Peyer's patch (tissue), 4 donors: ENCODE results near the gene METAP1. TPM values are rescaled to one million over a fixed set of nuclear protein-coding genes. Genes with fewer than 3 reads are reported as not detected.

Source experiments
- DNase-seq, 3 donors: peaks; one replicate each; pipeline ENCODE4 v3.0.0-alpha.2; 2017 to 2019
- H3K27ac ChIP-seq, 4 donors: fragments of 200-600 bp; sonication (generic); one replicate each; pipeline ENCODE4 v1.5.1; 2016 to 2019
- H3K27me3 ChIP-seq, 2 donors: fragments of 200-600 bp; sonication (generic); one replicate each; pipeline ENCODE4 v1.5.1; 2019
- H3K36me3 ChIP-seq, 3 donors: fragments of 200-600 bp; sonication (generic); one replicate each; pipeline ENCODE4 v1.5.1; 2016 to 2019
- H3K4me1 ChIP-seq, 4 donors: fragments of 200-600 bp; sonication (generic); one replicate each; pipeline ENCODE4 v1.5.1; 2016 to 2019
- H3K4me3 ChIP-seq, 4 donors: fragments of 200-600 bp; sonication (generic); 1 replicate in 3 of 4; 2 replicates in 1 of 4; pipeline ENCODE4 v1.5.1; 2016 to 2019; ENCODE audit warnings: mild to moderate bottlenecking in 1 of 4
- H3K9me3 ChIP-seq, 4 donors: fragments of 200-600 bp; sonication (generic); one replicate each; pipeline ENCODE4 v1.5.1; 2016 to 2019; ENCODE audit warnings: mild to moderate bottlenecking in 1 of 4
- POLR2A ChIP-seq, 2 donors: fragments of 450-650 bp; IDR thresholded peaks; one replicate each; pipeline ENCODE4 v1.5.1; 2017; ENCODE audit warnings: antibody characterized with exemption in 2 of 2, mild to moderate bottlenecking in 2 of 2, moderate library complexity in 2 of 2
- total RNA-seq, 4 donors: library from RNA; depleted of rRNA; stranded (reverse); fragments of >200 nt; gene quantifications; one replicate each; pipeline ENCODE4 v1.1.0, GENCODE V29; 2016
- TF ChIP-seq, protein P1 (sequence below), 6 experiments: fragments of 450-650 bp in 4 of 6; fragments of 200-600 bp in 2 of 6; sonication (generic) in 1 of 6; IDR thresholded peaks; one replicate each; pipeline ENCODE4 v1.5.1; 2017 to 2019; ENCODE audit warnings: antibody characterized with exemption in 6 of 6, mild to moderate bottlenecking in 3 of 6, moderate library complexity in 1 of 6

The METAP1 gene
- total RNA-seq, 4 donors from 2014 or later = 28.9 to 35.4 (median 32.5) TPM

DNA sequence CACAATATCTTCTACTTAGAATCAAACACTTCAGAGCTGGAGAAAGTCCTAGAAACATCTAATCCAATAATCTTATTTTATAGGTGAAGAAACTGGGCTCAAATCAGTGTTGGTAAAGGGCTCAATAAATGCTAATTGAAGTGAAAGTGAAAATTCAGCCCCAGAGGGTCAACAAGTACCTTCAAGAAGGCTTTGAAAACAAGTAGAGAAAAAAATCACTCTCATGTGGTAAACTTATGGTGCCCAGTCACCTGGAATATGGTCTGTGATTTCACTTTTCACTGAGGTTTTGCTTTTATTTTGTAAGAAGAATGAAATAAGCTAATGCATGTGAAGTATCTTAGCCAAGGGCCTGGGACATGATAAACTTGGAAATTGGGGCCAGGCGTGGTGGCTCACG lies 37.5 kb upstream of the METAP1 start:
- Histone ChIP-seq H3K4me3 (no peak overlapping the region), H3K27me3 (no peaks in the 10 kb centered on the region), H3K9me3 (no peaks in the 10 kb centered on the region), H3K27ac (no peak overlapping the region), H3K4me1 (no peaks in the 10 kb centered on the region), H3K36me3 (no peaks in the 10 kb centered on the region)
- no peak for DNase-seq
- no peak for TF ChIP-seq POLR2A (IDR thresholded peaks at IDR 0.05)
- TF ChIP-seq, protein P1, sequence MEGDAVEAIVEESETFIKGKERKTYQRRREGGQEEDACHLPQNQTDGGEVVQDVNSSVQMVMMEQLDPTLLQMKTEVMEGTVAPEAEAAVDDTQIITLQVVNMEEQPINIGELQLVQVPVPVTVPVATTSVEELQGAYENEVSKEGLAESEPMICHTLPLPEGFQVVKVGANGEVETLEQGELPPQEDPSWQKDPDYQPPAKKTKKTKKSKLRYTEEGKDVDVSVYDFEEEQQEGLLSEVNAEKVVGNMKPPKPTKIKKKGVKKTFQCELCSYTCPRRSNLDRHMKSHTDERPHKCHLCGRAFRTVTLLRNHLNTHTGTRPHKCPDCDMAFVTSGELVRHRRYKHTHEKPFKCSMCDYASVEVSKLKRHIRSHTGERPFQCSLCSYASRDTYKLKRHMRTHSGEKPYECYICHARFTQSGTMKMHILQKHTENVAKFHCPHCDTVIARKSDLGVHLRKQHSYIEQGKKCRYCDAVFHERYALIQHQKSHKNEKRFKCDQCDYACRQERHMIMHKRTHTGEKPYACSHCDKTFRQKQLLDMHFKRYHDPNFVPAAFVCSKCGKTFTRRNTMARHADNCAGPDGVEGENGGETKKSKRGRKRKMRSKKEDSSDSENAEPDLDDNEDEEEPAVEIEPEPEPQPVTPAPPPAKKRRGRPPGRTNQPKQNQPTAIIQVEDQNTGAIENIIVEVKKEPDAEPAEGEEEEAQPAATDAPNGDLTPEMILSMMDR (IDR thresholded peaks at IDR 0.05) = no peak

DNA sequence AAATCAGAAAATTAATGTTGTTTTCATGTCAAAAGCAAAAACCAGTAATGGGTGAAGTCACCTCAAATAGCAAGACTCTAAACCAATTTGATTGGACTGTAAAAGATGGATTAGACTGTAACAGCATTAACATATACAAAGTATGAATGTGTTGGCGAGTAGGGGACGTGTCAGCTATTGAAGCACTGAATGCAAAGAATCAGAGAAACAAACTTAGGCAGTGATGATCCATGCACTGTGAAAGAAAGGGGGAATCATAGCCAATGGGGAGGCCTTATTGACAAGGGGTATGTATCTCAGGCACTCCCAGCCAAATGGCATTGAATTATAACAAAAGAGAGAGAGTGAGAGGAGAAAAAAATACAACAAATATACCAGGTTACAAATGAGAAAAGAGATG lies 36.1 kb upstream of the METAP1 start:
- DNase-seq = no peak
- H3K4me1 ChIP-seq = no peaks in the 10 kb centered on the region
- no peak overlapping the region for H3K4me3 ChIP-seq
- H3K27ac ChIP-seq = no peak overlapping the region
- no peaks in the 10 kb centered on the region for H3K27me3 ChIP-seq
- no peaks in the 10 kb centered on the region for H3K36me3 ChIP-seq
- H3K9me3 ChIP-seq = no peaks in the 10 kb centered on the region
- TF ChIP-seq, protein P1 (IDR thresholded peaks at IDR 0.05) = no peak
- TF ChIP-seq POLR2A (IDR thresholded peaks at IDR 0.05) = no peak

DNA sequence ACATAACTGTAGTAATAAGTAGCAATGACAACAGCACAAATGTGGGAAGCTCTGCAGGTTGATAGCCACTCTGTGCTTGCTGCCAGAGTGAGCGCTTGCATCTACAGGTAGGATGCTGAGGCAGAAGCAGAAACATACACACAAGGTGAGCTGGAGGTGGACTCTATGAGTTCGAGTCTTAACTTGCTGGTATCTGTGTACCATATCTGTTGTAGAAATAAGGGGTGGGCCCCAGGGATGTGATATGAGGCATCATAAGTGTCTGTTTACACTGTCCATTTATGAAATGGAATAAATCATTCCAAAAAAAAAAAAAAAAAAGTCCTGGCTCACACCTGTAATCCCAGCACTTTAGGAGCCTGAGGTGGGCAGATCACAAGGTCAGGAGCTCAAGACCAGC lies 33.8 kb upstream of the METAP1 start:
- H3K4me1 ChIP-seq = no peaks in the 10 kb centered on the region
- no peaks in the 10 kb centered on the region for H3K9me3 ChIP-seq
- TF ChIP-seq POLR2A (IDR thresholded peaks at IDR 0.05) = no peak
- TF ChIP-seq, protein P1 (IDR thresholded peaks at IDR 0.05) = no peak
- H3K36me3 ChIP-seq = no peaks in the 10 kb centered on the region
- no peak overlapping the region for H3K27ac ChIP-seq
- no peak for DNase-seq
- no peaks in the 10 kb centered on the region for H3K27me3 ChIP-seq
- no peak overlapping the region for H3K4me3 ChIP-seq

DNA sequence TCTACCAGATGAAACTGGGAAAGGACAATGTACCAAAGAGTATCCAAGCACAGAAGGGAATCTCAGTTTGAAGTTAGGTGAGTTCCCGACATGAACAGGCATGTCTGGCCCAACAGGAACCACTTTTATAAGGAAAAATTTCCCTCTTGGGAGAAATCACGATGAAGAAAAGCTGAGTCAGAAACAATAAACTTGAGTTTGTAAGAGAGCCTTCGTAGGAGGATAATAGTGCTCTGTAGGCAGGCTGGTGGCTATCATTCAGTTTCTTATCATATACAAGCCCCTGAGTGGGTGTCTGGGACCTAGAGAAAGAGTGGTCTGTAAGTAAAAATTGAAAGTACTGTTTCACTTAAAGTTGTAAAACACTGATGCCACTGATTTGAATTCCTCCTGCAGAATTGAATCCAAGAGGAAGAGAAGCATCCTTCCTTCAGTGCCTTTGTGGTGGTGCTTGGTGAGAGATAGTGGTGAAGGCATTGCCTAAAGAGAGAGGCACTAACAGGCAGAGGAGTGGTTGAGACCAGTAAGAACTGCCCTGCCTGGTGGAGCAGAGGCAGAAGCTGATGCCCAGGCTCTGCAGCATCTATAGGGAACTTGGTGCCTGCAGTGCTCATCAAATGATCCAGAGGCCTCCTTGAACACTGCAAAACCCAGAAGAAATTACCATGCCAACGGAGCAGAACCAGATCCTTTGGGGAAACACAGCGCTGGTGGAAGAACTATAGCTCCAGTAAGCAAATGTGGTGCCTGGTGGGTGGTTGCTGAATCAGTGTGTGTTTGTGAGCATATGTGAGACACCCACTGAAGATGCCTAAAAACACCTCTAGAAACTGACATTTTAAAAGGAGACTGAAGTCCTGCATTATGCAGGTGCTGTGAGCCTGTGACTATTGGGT lies 31.7 kb upstream of the METAP1 start:
- DNase-seq = no peak
- TF ChIP-seq POLR2A (IDR thresholded peaks at IDR 0.05) = no peak
- TF ChIP-seq, protein P1 (IDR thresholded peaks at IDR 0.05) = no peak
- H3K36me3 ChIP-seq = no peaks in the 10 kb centered on the region
- no peaks in the 10 kb centered on the region for H3K27me3 ChIP-seq
- H3K9me3 ChIP-seq = no peaks in the 10 kb centered on the region
- H3K4me3 ChIP-seq = no peak overlapping the region
- no peak overlapping the region for H3K27ac ChIP-seq
- no peaks in the 10 kb centered on the region for H3K4me1 ChIP-seq

DNA sequence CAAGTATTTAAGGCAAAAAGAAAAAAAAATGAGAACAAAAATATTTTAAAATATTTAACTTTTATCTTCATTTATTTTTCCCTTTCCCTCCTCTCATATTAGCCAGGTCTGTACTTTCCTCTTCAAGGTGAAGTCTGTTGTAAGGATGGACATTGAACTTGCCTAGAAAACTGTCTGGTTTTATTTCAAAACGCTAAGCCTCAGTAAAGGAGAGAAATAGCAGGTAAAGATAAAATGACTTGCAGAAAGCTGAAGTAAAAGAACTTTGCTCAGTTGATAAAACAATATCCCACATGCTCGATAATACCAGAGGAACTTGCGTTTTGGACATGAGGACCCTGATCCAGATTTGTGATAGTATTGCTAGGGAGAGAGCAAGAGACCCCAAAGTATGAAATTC lies 28.6 kb upstream of the METAP1 start:
- Histone ChIP-seq H3K36me3 (no peaks in the 10 kb centered on the region), H3K27ac (no peak overlapping the region), H3K9me3 (no peaks in the 10 kb centered on the region), H3K4me1 (no peaks in the 10 kb centered on the region), H3K27me3 (no peaks in the 10 kb centered on the region), H3K4me3 (no peak overlapping the region)
- TF ChIP-seq, protein P1 (IDR thresholded peaks at IDR 0.05) = no peak
- TF ChIP-seq POLR2A (IDR thresholded peaks at IDR 0.05) = no peak
- no peak for DNase-seq
